Germinal center (tissue), 1 donor: Measurements from ENCODE around the gene KLHL6.
"Not testable (repeated sequence)": the region's sequence is repeated elsewhere in the genome, so short reads cannot be mapped to it uniquely, and the experiment has no call there.

Experiments used
- DNase-seq: peaks from one replicate; pipeline ENCODE4 v3.0.0; 2012; ENCODE audit warnings: mixed read lengths, low spot score

Gene KLHL6

GRCh38 chr3:183443395-183444385 lies 111.8 kb downstream of the KLHL6 start:
- no peak for DNase-seq

- no peak for DNase-seq
Measured at GRCh38 chr3:183442994-183443393, 112.5 kb downstream of the KLHL6 start.

GRCh38 chr3:183440521-183440920 lies 115.0 kb downstream of the KLHL6 start:
- DNase-seq, result not testable (repeated sequence)

- DNase-seq, result no peak
Measured at GRCh38 chr3:183439515-183439914, 116.0 kb downstream of the KLHL6 start.

GRCh38 chr3:183438735-183439134 lies 116.8 kb downstream of the KLHL6 start:
- DNase-seq, result no peak

- DNase-seq, result no peak
Measured at GRCh38 chr3:183437666-183438564, 117.6 kb downstream of the KLHL6 start.
